Heart left ventricle (tissue), 16 donors: Measurements from ENCODE around the gene ADTRP. TPM values are rescaled to one million over a fixed set of nuclear protein-coding genes. Genes with fewer than 3 reads are reported as not detected.
"Not testable (repeated sequence)": the region's sequence is repeated elsewhere in the genome, so short reads cannot be mapped to it uniquely, and the experiment has no call there.

Experiments used
- ATAC-seq, 4 donors: fragments of 200-7000 bp; cut with Tn5 transposase; one replicate each; pipeline ENCODE4 v1.9.1; 2020 to 2022; ENCODE audit warnings: moderate library complexity in 4 of 4, mild to moderate bottlenecking in 3 of 4, moderate number of reproducible peaks in 1 of 4
- DNase-seq, 5 donors: peaks; one replicate each; pipeline ENCODE4 v3.0.0-alpha.2; 2020
- H3K27ac ChIP-seq, 12 donors: fragments of 200-600 bp; sonication (generic) in 4 of 12; one replicate each; pipeline versions ENCODE4 v1.5.0 to v1.8.0; 2016 to 2022; ENCODE audit warnings: mild to moderate bottlenecking in 2 of 12
- H3K27me3 ChIP-seq, 9 donors: fragments of 200-600 bp; sonication (generic) in 2 of 9; one replicate each; pipeline versions ENCODE4 v1.5.1 to v1.8.0; 2016 to 2022; ENCODE audit warnings: mild to moderate bottlenecking in 3 of 9
- H3K36me3 ChIP-seq, 9 donors: fragments of 200-600 bp; sonication (generic) in 2 of 9; one replicate each; pipeline versions ENCODE4 v1.5.0 to v1.8.0; 2018 to 2022; ENCODE audit warnings: mild to moderate bottlenecking in 2 of 9
- H3K4me1 ChIP-seq, 12 donors: fragments of 200-600 bp; sonication (generic) in 4 of 12; one replicate each; pipeline versions ENCODE4 v1.5.0 to v1.8.0; 2016 to 2022; ENCODE audit warnings: mild to moderate bottlenecking in 3 of 12
- H3K4me3 ChIP-seq, 12 donors: fragments of 200-600 bp; sonication (generic) in 4 of 12; one replicate each; pipeline versions ENCODE4 v1.5.0 to v1.8.0; 2017 to 2022; ENCODE audit warnings: mild to moderate bottlenecking in 9 of 12, moderate library complexity in 4 of 12
- H3K9me3 ChIP-seq, 12 donors: fragments of 200-600 bp; sonication (generic) in 4 of 12; one replicate each; pipeline versions ENCODE4 v1.5.0 to v1.8.0; 2016 to 2022; ENCODE audit warnings: mild to moderate bottlenecking in 1 of 12
- CTCF ChIP-seq, 12 donors: fragments of 200-600 bp; sonication (generic) in 4 of 12; IDR thresholded peaks; one replicate each; pipeline versions ENCODE4 v1.5.0 to v1.8.0; 2018 to 2022; ENCODE audit warnings: antibody characterized with exemption in 12 of 12, mild to moderate bottlenecking in 5 of 12
- POLR2A ChIP-seq, 2 donors: fragments of 450-650 bp; IDR thresholded peaks; one replicate each; pipeline ENCODE4 v1.6.1; 2017; ENCODE audit warnings: antibody characterized with exemption in 2 of 2, mild to moderate bottlenecking in 2 of 2, moderate library complexity in 2 of 2
- WGBS, 4 donors: extraction: QIAGEN DNeasy Blood & Tissue Kit in 2 of 4; methylation state at CpG; one replicate each; pipeline versions ENCODE4 v1.1.5 to v1.1.7; 2013 to 2018; 5-methylcytosine and 5-hydroxymethylcytosine counted together
- intact Hi-C, 10 donors: fragments of 100-400 bp; cut with DNase I; formaldehyde crosslinking; loops; one replicate each; pipeline versions ENCODE4 v1.11.1 to v1.14.2; 2022
- polyA plus RNA-seq, 2 donors: library from polyadenylated mRNA; stranded (reverse); fragments of 200-250 nt; gene quantifications; one replicate each; pipeline ENCODE4 v1.2.3, GENCODE V29; 2013
- total RNA-seq, 9 donors: library from RNA; depleted of rRNA in 2 of 9; stranded (reverse); fragments of >200 nt in 2 of 9; fragmentation: NEBNext Ultra II Directional in 3 of 9; extraction: Animal tissue kit (Norgen Biotek cat#: 25700) in 3 of 9; gene quantifications; one replicate each; pipeline versions ENCODE4 v1.1.0 to v1.2.4, GENCODE V29; 2016 to 2023
- donor health status: ischemic (EF 13 %, LVEDD 7.1; RV severe dilation, severe dysfunction).
- donor health status: healthy with polysubstance abuse.
- donor health status: DM: no; HTN: yes; CAD: no.
- donor health status: DM: no; HTN: no; CAD: no.
- donor health status: ischemic (EF 25% LVEDD 6.9; RV normal size, moderate dysfunction).
- donor health status: ischemic (EF 25% LVEDD 5.7; RV mildly dilated, moderate dysfunction).
- donor health status: healthy.
- donor health status: DM: yes; HTN: yes; CAD: no.
- donor health status: ischemic (EF 35%, LVEDD 5.7; RV mildly dilated, moderate dysfunction).
- donor health status: nonischemic (EF 11% LVEDD 7.7; RV severe dilation, severe dysfunction).
- donor health status: DM: yes; HTN: yes; CAD: no.
- donor health status: PGD.
- donor health status: ischemic (EF 29% LVEDD 5.4; RV normal size, mild dysfunction).
- donor health status: nonischemic (EF 23%, LVEDD 6.1; RV moderate dilation, normal function).

ADTRP gene
- total and polyA plus RNA-seq, 11 donors, result 0.26 to 0.85 (median 0.45) TPM; not detected in 7

- WGBS, 4 donors, result 65 to 84% (median 79%) methylated on average over 4 of the region's 4 CpGs
- H3K27me3 ChIP-seq, result peaks cover 0 to 2% (median 0%) of the 10 kb centered on the region in 9 donors
- DNase-seq, result no peak
- H3K36me3 ChIP-seq, result no peaks in the 10 kb centered on the region
- H3K4me1 ChIP-seq, result no peaks in the 10 kb centered on the region
- no peak for ATAC-seq
- no peak overlapping the region for H3K27ac ChIP-seq
- H3K9me3 ChIP-seq, result peaks cover 0 to 14% (median 0%) of the 10 kb centered on the region in 12 donors
- TF ChIP-seq CTCF (IDR thresholded peaks at IDR 0.05) (no peak), POLR2A (IDR thresholded peaks at IDR 0.05) (no peak)
- no peak overlapping the region for H3K4me3 ChIP-seq
- intact Hi-C loops, result loop anchor here in 4 of 10 donors (10.0 kb wide), 3 partner anchors 382 to 542 kb away; no protein-coding TSS in a partner anchor
These were observed 85.9 kb downstream of the ADTRP start for GRCh38 chr6:11692451-11693376.

- Histone ChIP-seq H3K4me1 (no peaks in the 10 kb centered on the region), H3K27me3 (peaks cover 0 to 2% (median 0%) of the 10 kb centered on the region in 9 donors), H3K27ac (no peak overlapping the region), H3K36me3 (no peaks in the 10 kb centered on the region), H3K4me3 (no peak overlapping the region), H3K9me3 (peaks cover 0 to 14% (median 0%) of the 10 kb centered on the region in 12 donors)
- intact Hi-C loops, result loop anchor here in 5 of 10 donors (10.0 kb wide), 4 partner anchors 385 to 545 kb away; no protein-coding TSS in a partner anchor
- 90 to 95% (median 92%) methylated on average over 3 of the region's 3 CpGs for WGBS, 4 donors
- no peak for ATAC-seq
- TF ChIP-seq CTCF (IDR thresholded peaks at IDR 0.05) (no peak), POLR2A (IDR thresholded peaks at IDR 0.05) (no peak)
- DNase-seq, result no peak
These were observed 88.8 kb downstream of the ADTRP start for GRCh38 chr6:11689847-11690246.

- intact Hi-C loops, result loop anchor here in 1 of 10 donors (10.0 kb wide), 1 partner anchor 395 kb away; no protein-coding TSS in a partner anchor
- H3K27me3 ChIP-seq, H3K4me1 ChIP-seq, DNase-seq, ATAC-seq, H3K27ac ChIP-seq, H3K36me3 ChIP-seq, H3K4me3 ChIP-seq: not testable (repeated sequence)
- WGBS, 4 donors, result 93 to 100% (median 96%) methylated on average over 1 of the region's 1 CpG
- H3K9me3 ChIP-seq, result peaks cover 0 to 14% (median 0%) of the 10 kb centered on the region in 12 donors
These were observed 89.2 kb downstream of the ADTRP start for GRCh38 chr6:11689400-11689799.

DNA sequence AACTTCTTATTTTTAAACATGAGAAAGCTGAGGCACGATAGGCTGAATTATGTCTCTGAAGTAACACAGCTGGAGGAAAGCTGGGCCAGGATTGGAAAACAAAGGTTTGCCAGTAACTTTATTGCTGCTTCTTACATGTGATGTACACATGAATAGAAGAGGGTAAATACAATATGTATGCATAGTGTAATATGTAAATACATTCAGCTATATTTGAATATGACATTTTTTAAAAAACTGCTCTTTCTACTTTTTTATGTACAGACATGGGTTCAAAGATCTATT, 90.2 kb downstream of the ADTRP start:
- intact Hi-C loops, result loop anchor here in 1 of 10 donors (10.0 kb wide), 1 partner anchor 396 kb away; no protein-coding TSS in a partner anchor
- Histone ChIP-seq H3K4me1 (no peaks in the 10 kb centered on the region), H3K27me3 (peaks cover 0 to 2% (median 0%) of the 10 kb centered on the region in 9 donors), H3K36me3 (no peaks in the 10 kb centered on the region), H3K9me3 (peaks cover 0 to 14% (median 0%) of the 10 kb centered on the region in 12 donors), H3K4me3 (no peak overlapping the region), H3K27ac (no peak overlapping the region)
- WGBS, 4 donors, result 66 to 80% (median 68%) methylated on average over 1 of the region's 1 CpG
- TF ChIP-seq POLR2A (IDR thresholded peaks at IDR 0.05) (no peak), CTCF (IDR thresholded peaks at IDR 0.05) (no peak)
- ATAC-seq (no peak), DNase-seq (no peak)
